HG03521 (cell line): ENCODE results near the gene TOX2.

Experiments used
- ATAC-seq: cut with Tn5 transposase; IDR thresholded peaks from one replicate; pipeline ENCODE4 v1.9.1; 2021; ENCODE audit warnings: mild to moderate bottlenecking, moderate library complexity; ENCODE audit not compliant: unreplicated experiment

Gene TOX2

GRCh38 chr20:44117296-44118184, 202.9 kb downstream of the TOX2 start:
- no peak for ATAC-seq

- no peak for ATAC-seq
Observed at GRCh38 chr20:44118185-44119033, 203.8 kb downstream of the TOX2 start.
